Measurements from ENCODE around the gene ZSCAN26. TPM values are rescaled to one million over a fixed set of nuclear protein-coding genes. Genes with fewer than 3 reads are reported as not detected.

The ZSCAN26 gene
- total and polyA plus RNA-seq, 2 of the 8 experiments (the other 6 are each of a cell fraction or from before 2014, with no cell fraction given), result 7.0 to 8.5 TPM

GRCh38 chr6:28224131-28225055 lies 42.5 kb upstream of the ZSCAN26 start:
- 44% methylated on average over 9 of the region's 9 CpGs; no CpG with 5 or more reads in 1 of the 2 experiments for WGBS, 2 experiments (ENCODE audit: extremely low coverage in 1 of 2, insufficient coverage in 1 of 2, insufficient read length in 1 of 2, insufficient replicate concordance in 2 of 2, low coverage in 1 of 2, low lambda C conversion rate in 2 of 2, missing lambda C conversion rate in 1 of 2)
- H3K36me3 ChIP-seq (ENCODE audit: control insufficient read depth in 2 of 4, insufficient read depth in 4 of 4, low read length in 3 of 4), result peaks cover 9 to 22% (median 20%) of the 10 kb centered on the region in 4 experiments
- peak overlapping the region; percentile 92; the same call in 1 of the 2 replicates for H2AFZ ChIP-seq (ENCODE audit: low read length)
- no peak overlapping the region for H3K14ac ChIP-seq (ENCODE audit: insufficient read length)
- peaks cover 4% of the 10 kb centered on the region; the same call in 1 of the 2 replicates for H3K23me2 ChIP-seq (ENCODE audit: low read depth, low read length)
- ChIA-PET CTCF (ENCODE audit: partially characterized antibody) (interaction anchor here (1.0 to 1.3 kb wide), 2 partner anchors 76 to 131 kb away, joined by 3 read pairs; no protein-coding TSS in a partner anchor), POLR2A (ENCODE audit: partially characterized antibody) (interaction anchor here (0.7 to 1.5 kb wide), 2 partner anchors 83 to 87 kb away, joined by 3 to 5 read pairs; partner anchors contain the start of gene ZKSCAN8)
- H2BK120ac ChIP-seq (replicated peaks; ENCODE audit: low read depth, low read length), result no peak overlapping the region
- no peaks in the 10 kb centered on the region for H3K4me1 ChIP-seq (replicated peaks in 1 of 4; ENCODE audit: control insufficient read depth in 3 of 4, insufficient read depth in 4 of 4, low read length in 3 of 4)
- H3K4ac ChIP-seq (replicated peaks; ENCODE audit: insufficient read length, low read depth, low read length), result no peak overlapping the region
- no peak overlapping the region for H2AK5ac ChIP-seq (ENCODE audit: low read depth, low read length)
- 0 out of 2 replicates have a peak overlapping the region, but pooled peaks have one; percentile 11 for H2BK5ac ChIP-seq (ENCODE audit: low read depth, low read length)
- no peak overlapping the region for H2BK20ac ChIP-seq (ENCODE audit: low read length)
- FAIRE-seq (no peak), DNase-seq (ENCODE audit: low read depth in 1 of 2, low spot score in 2 of 2) (no peak)
- H3K27me3 ChIP-seq (replicated peaks in 1 of 4; ENCODE audit: control insufficient read depth in 3 of 4, extremely low read depth in 1 of 4, insufficient read depth in 3 of 4, low read length in 3 of 4), result peaks cover 6 to 31% (median 21%) of the 10 kb centered on the region in 4 experiments
- H3K23ac ChIP-seq (ENCODE audit: insufficient read length), result no peak overlapping the region
- H3K27ac ChIP-seq (ENCODE audit: low read depth, low read length), result no peak overlapping the region
- H3K9ac ChIP-seq (replicated peaks in 1 of 4; ENCODE audit: extremely low read depth in 1 of 4, low read depth in 3 of 4, low read length in 3 of 4), result peak overlapping the region in 2 of 4 experiments; percentile 44 to 71; a peak in 2 of 7 replicates
- H4K5ac ChIP-seq (ENCODE audit: insufficient read length, low read depth, low read length), result no peak overlapping the region
- H3K79me2 ChIP-seq (ENCODE audit: control insufficient read depth in 1 of 2, insufficient read depth in 2 of 2, low read length in 2 of 2), result peaks cover 0 to 20% of the 10 kb centered on the region in 2 experiments; a peak in 2 of 4 replicates
- no peaks in the 10 kb centered on the region for H3K9me3 ChIP-seq (ENCODE audit: insufficient read depth in 2 of 2, low read depth in 1 of 2, low read length in 1 of 2)
- no peak overlapping the region for H3K56ac ChIP-seq (replicated peaks; ENCODE audit: insufficient read length, low read depth, low read length)
- H3K79me1 ChIP-seq (ENCODE audit: low read depth, low read length), result no peaks in the 10 kb centered on the region
- peak overlapping the region; percentile 84 to 86 for H3K4me2 ChIP-seq (ENCODE audit: insufficient read depth in 1 of 2, low read depth in 2 of 2, low read length in 2 of 2)
- peaks cover 0 to 3% of the 10 kb centered on the region in 2 experiments for H4K20me1 ChIP-seq (replicated peaks in 1 of 2; ENCODE audit: control insufficient read depth in 1 of 2, insufficient read depth in 2 of 2, low read length in 2 of 2)
- no peak overlapping the region for H4K8ac ChIP-seq (ENCODE audit: extremely low read depth, insufficient read depth, low read length)
- H4K91ac ChIP-seq (replicated peaks; ENCODE audit: insufficient read length, low read length), result no peak overlapping the region
- H3K18ac ChIP-seq (ENCODE audit: extremely low read depth, low read length), result no peak overlapping the region
- H2BK12ac ChIP-seq (ENCODE audit: low read depth, low read length), result no peak overlapping the region
- TF ChIP-seq JUND (IDR thresholded peaks at IDR 0.05; ENCODE audit: low read length) (no peak), RXRA (IDR thresholded peaks at IDR 0.05; ENCODE audit: insufficient read depth, low read depth, low read length) (0 out of 2 replicates have a peak, but pooled peaks have one; percentile 37), POLR2AphosphoS5 (IDR thresholded peaks at IDR 0.05; ENCODE audit: low read depth, low read length) (peak; percentile 77)
- H2BK15ac ChIP-seq (ENCODE audit: low read length), result no peak overlapping the region
- peak overlapping the region; percentile 70 to 99 (median 98) for H3K4me3 ChIP-seq (ENCODE audit: extremely low read depth in 1 of 4, insufficient read depth in 2 of 4, low read depth in 3 of 4, low read length in 4 of 4)
